ENCODE measurements around the gene PPP2R5C.

Gene PPP2R5C

GRCh38 chr14:101928415-101928841 is 166.9 kb downstream of the PPP2R5C start:
- DNase-seq: peak in 2 of 10 donors; percentile 75 to 81
- intact Hi-C loops (cut with DNase I): no loop called here

- DNase-seq: peak in 2 of 10 donors; percentile 26 to 47
- intact Hi-C loops (cut with DNase I): no loop called here
These were observed 167.6 kb downstream of the PPP2R5C start for GRCh38 chr14:101929096-101929495.

GRCh38 chr14:101929946-101930345 is 168.4 kb downstream of the PPP2R5C start:
- intact Hi-C loops (cut with DNase I): no loop called here
- peak in 2 of 10 donors; percentile 62 to 64 for DNase-seq

GRCh38 chr14:101932673-101933072 is 171.2 kb downstream of the PPP2R5C start:
- DNase-seq: peak in 2 of 10 donors; percentile 27 to 31

GRCh38 chr14:101933209-101933608 is 171.7 kb downstream of the PPP2R5C start:
- intact Hi-C loops (cut with DNase I): no loop called here
- DNase-seq: peak in 2 of 10 donors; percentile 46 to 86

More at GRCh38 chr14:101932673-101933072, 171.2 kb downstream of the PPP2R5C start:
- intact Hi-C loops (cut with DNase I): no loop called here

- peak in 2 of 10 donors; percentile 11 to 58 for DNase-seq
- intact Hi-C loops (cut with DNase I): no loop called here
These were observed 173.2 kb downstream of the PPP2R5C start for GRCh38 chr14:101934601-101935150.

- intact Hi-C loops (cut with DNase I): no loop called here
- DNase-seq: peak in 3 of 10 donors; percentile 14 to 67 (median 24)
These were observed 176.6 kb downstream of the PPP2R5C start for GRCh38 chr14:101937926-101938767.

- intact Hi-C loops (cut with DNase I): no loop called here
- DNase-seq: peak in 2 of 10 donors; percentile 1 to 26
These were observed 178.2 kb downstream of the PPP2R5C start for GRCh38 chr14:101939646-101940170.

GRCh38 chr14:101944451-101944850 is 182.9 kb downstream of the PPP2R5C start:
- peak in 1 of 10 donors; percentile 45 for DNase-seq
- intact Hi-C loops (cut with DNase I): no loop called here

GRCh38 chr14:101945171-101945570 is 183.7 kb downstream of the PPP2R5C start:
- intact Hi-C loops (cut with DNase I): loop anchor here (5.0 kb wide), 1 partner anchor 183 kb away; the partner anchor contains the start of gene PPP2R5C
- DNase-seq: no peak

- intact Hi-C loops (cut with DNase I): loop anchor here (5.0 kb wide), 1 partner anchor 185 kb away; the partner anchor contains the start of gene PPP2R5C
- DNase-seq: peak in 1 of 10 donors; percentile 84
These were observed 186.0 kb downstream of the PPP2R5C start for GRCh38 chr14:101947577-101947903.

GRCh38 chr14:101947904-101948665 is 186.6 kb downstream of the PPP2R5C start:
- DNase-seq: peak; percentile 97 to 100 (median 100)
- intact Hi-C loops (cut with DNase I): loop anchor here (1.0 to 5.0 kb wide), 2 partner anchors 16 to 186 kb away; partner anchors contain the start of genes DYNC1H1 and PPP2R5C

GRCh38 chr14:101948666-101949216 is 187.2 kb downstream of the PPP2R5C start:
- peak in 3 of 10 donors; percentile 11 to 81 (median 68) for DNase-seq
- intact Hi-C loops (cut with DNase I): loop anchor here (1.0 to 5.0 kb wide), 2 partner anchors 16 to 186 kb away; partner anchors contain the start of genes DYNC1H1 and PPP2R5C

GRCh38 chr14:101950100-101950499 is 188.6 kb downstream of the PPP2R5C start:
- intact Hi-C loops (cut with DNase I): no loop called here
- DNase-seq: peak in 1 of 10 donors; percentile 3

- peak in 2 of 10 donors; percentile 12 to 43 for DNase-seq
- intact Hi-C loops (cut with DNase I): no loop called here
These were observed 189.2 kb downstream of the PPP2R5C start for GRCh38 chr14:101950516-101951215.

GRCh38 chr14:101953151-101953550 is 191.6 kb downstream of the PPP2R5C start:
- intact Hi-C loops (cut with DNase I): no loop called here
- DNase-seq: peak in 2 of 10 donors; percentile 22 to 35

GRCh38 chr14:101954501-101954900 is 193.0 kb downstream of the PPP2R5C start:
- peak in 1 of 10 donors; percentile 0 for DNase-seq
- intact Hi-C loops (cut with DNase I): no loop called here

GRCh38 chr14:101955695-101956161 is 194.2 kb downstream of the PPP2R5C start:
- intact Hi-C loops (cut with DNase I): no loop called here
- DNase-seq: peak in 2 of 10 donors; percentile 57 to 69

All from posterior cingulate gyrus (tissue), 11 donors.